CD4-positive, alpha-beta T cell treated with Interferon gamma for 1 hour (primary cell): ENCODE data around the gene PTGDR.

Source experiments
- DNase-seq: peaks from one replicate; pipeline ENCODE4 v3.0.0-alpha.2; 2020

Gene PTGDR, protein sequence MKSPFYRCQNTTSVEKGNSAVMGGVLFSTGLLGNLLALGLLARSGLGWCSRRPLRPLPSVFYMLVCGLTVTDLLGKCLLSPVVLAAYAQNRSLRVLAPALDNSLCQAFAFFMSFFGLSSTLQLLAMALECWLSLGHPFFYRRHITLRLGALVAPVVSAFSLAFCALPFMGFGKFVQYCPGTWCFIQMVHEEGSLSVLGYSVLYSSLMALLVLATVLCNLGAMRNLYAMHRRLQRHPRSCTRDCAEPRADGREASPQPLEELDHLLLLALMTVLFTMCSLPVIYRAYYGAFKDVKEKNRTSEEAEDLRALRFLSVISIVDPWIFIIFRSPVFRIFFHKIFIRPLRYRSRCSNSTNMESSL

GRCh38 chr14:52267501-52268278 is at the start of gene PTGDR:
Gene PTGDR (plus strand): TSS chr14:52267698. CDS start chr14:52267815, 117 bp downstream.
- peak; percentile 53 for DNase-seq

DNA sequence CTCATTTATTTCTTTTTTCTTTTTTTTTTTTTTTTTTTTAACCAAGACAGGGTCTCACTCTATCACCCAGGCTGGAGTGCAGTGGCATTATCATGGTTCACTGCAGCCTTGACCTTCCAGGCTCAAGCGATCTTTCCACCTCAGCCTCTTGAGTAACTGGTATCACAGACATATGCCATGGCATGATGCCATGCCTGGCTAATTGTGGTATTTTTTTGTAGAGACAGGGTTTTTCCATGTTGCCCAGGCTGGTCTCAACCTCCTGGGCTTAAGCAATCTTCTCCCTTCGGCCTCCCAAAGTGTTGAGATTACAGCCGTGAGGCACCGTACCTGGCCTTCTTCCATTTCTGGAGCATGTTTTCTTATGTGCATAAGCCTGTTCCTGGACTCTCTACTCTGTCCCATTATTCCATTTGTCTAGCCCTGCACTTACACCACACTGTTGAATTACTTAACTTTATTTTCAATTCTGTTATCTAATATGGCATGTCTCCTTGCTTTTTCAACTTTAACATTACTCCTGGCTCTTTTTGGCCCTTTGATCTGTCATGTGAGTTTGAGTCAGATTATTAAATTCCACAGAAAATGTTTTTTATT is 47.9 kb upstream of the PTGDR start:
- DNase-seq: no peak

DNA sequence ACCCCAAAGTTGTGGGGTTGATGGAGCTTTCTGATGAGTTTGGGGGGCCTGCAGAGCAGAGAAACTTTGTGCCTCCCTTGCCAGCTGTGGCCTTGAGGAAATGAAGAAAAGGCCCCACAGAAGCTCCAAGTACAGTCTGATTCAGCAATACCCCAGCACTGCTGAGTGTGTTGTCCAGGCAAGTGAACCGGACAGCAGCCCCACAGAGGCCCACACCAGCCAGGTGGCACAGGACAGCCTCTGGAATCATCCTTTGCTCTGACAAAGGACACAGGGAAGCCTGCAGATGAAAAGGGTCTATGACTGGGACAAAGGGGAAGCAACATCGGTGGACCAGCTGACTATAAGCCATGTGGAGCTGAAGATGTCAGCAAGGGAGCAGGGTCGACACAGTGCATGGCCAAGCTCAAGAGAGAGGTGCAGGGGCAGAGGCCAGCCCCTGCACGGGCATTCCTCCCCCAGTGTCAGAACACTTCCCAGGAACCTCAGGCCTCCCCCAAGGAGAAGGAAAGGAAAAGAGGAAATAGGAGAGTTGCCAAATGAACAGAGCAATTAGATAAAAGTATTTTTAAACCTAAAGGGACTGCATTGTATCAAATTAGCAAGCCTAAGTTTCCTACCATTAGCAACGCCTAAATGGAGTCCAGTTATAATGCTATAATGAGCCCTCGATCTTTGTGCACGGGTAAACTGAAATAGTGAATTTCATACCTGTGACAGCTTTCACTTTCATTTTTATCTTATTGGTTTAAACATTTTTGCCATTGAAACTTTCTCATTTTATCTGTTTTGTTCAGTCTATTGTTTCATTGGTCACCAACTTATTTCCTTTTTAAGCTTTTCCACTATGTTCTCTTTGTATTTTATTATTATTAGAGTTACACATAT is 46.3 kb upstream of the PTGDR start:
- no peak for DNase-seq

GRCh38 chr14:52222901-52223300 is 44.6 kb upstream of the PTGDR start:
- no peak for DNase-seq

DNA sequence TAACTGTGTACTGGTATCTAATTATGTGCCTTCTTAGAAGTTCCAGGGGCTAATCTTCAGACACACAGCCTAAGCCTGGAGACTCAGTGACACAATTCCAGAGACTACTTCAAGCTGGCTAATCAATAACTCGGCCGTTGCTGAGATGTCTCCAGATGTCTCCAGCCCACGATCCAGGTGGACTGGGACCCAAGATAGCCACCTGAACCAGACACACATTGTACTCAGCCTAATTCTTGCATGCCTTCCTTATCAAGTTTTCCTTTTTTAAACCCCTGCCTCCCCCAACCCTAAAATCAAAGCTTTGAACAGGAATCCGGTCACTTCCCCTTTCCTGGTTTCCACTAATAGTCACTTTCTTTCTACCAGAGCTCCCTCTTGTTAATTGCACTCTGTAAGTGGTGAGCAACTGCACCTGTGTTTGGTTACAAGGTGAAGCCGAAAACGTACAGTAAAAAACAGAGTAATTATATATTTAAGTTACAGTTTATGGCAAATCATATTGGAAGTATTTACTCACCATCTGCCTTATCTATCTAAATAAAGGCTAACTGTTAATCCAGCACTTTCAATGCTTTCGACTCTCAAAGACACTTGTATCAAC is 39.8 kb upstream of the PTGDR start:
- no peak for DNase-seq

DNA sequence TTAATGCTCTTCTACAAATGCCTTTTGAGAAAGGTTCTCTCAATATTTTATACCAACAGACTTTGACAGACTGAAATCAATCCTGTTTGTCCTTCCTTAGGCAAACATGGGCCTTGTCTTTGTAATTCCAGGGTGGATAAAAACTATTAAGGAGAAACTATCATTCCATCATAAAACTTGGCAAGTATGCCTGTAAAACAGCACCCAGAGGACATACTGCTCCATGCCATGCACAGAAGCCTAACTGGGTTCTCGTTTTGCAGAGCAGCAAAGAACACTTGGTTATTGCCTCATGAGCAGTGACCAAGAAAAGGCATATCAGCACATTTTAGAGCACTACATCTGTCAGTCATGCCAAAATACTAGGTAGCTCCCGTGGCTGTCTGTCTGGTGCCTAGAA is 33.8 kb upstream of the PTGDR start:
- DNase-seq: no peak

DNA sequence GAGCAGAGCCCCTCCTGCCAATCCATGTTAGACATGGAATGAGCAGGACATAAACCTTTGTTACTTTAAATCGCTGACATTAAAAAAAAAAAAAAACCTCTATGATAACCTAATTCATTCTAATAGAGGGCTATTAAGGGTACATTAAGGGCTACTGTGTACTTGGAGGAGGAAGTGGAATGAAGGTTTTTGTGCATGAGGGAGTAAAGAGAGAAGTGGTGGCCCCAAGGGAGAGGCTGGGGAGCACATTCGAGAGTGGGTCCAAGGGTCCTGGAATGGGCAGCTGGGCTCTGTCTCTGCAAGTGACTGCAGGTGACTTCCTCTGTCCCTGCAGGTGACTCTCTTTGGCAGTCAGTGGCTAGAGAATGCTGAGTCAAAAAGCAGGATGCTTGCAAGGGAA is 32.1 kb upstream of the PTGDR start:
- DNase-seq: no peak

- DNase-seq: no peak
Observed at GRCh38 chr14:52235866-52236510, 31.5 kb upstream of the PTGDR start.

- DNase-seq: no peak
Observed at GRCh38 chr14:52238682-52239081, 28.8 kb upstream of the PTGDR start.

- DNase-seq: no peak
Observed at GRCh38 chr14:52240623-52241022, 26.9 kb upstream of the PTGDR start.

- no peak for DNase-seq
Observed at GRCh38 chr14:52241087-52241793, 26.3 kb upstream of the PTGDR start.

- DNase-seq: no peak
Observed at GRCh38 chr14:52244328-52244727, 23.2 kb upstream of the PTGDR start.

- no peak for DNase-seq
Observed at GRCh38 chr14:52244997-52245396, 22.5 kb upstream of the PTGDR start.

GRCh38 chr14:52248057-52248456 is 19.4 kb upstream of the PTGDR start:
- no peak for DNase-seq

- DNase-seq: no peak
Observed at GRCh38 chr14:52251724-52252123, 15.8 kb upstream of the PTGDR start.

DNA sequence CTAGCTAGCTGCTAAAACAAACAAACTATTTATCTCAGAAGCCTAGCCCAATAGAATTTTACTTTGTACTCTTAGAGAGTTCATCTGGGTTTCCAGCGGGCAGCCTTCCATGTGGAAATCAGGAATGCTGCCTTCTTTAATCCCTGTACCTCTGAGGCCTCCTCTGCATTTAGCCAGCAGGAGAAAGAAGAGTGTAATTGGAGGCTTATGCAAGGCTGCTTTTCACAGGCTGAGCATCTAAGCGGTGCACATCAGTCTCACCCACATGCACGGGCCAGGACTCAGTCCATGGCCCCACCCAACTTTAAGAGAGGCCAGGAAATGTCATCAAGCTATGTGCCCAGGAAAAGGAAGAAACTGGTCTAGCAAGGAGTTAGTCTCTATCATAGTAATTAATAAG is 14.0 kb upstream of the PTGDR start:
- no peak for DNase-seq

GRCh38 chr14:52254086-52254485 is 13.4 kb upstream of the PTGDR start:
- DNase-seq: no peak

DNA sequence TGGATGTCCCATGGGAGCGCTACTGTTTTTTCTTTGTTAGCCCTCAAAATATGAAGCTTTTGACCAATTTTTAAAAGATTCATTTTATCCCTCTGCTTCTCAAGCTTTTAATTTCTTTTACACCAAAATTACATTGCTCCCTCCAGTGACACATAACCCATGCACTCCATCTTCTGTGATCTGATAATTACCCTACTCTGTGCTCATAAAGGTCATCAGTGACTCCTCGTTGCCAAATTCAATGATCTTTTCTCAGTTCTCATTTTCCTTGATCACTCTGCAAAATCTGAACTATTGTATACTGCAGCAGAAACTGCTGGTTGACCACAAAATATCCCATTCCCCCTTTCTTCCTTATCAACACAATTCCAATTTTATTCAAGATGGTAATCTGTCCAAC is 8.7 kb upstream of the PTGDR start:
- DNase-seq: no peak

DNA sequence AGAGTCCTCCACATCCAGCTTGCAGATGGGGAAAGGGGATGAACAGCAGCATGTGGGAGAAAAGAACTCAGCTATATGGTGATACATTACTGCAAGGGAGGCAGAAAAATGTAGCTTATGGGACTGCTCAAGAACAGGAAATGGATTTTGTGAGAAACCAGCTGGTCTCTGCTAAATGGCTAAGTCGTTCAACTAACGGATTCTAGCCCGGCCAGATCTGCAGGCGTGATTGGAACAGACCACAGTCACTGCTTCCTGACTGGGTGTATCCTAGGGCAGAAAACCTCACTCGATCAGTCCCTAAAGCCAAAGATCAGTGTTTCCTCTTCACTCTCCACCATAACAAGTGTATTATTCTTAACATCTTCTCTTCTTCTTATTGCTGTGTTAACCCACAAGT is 8.1 kb upstream of the PTGDR start:
- no peak for DNase-seq

GRCh38 chr14:52262600-52262999 is 4.9 kb upstream of the PTGDR start:
- DNase-seq: no peak

DNA sequence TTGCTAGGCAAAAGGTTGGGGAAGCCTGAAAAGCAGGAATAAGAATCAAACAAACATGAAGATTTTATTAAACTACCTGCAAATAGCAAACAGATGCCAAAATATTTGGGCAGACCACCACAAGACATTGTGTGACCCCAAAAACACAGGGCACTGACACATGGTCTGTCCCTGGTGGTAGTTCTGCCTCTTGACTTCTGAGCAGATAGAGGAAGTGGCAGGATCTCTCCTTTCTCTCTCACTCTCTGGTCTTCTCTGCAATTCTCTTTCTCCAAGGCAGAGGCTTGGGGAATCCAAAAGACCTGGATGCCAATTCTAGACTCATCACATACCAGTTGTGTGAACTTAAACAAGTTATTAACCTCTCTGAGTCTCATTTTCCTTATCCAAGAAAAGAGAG is 4.3 kb upstream of the PTGDR start:
- DNase-seq: no peak
